Measurements from ENCODE around the gene SHROOM2.
"Not testable (repeated sequence)": the region's sequence is repeated elsewhere in the genome, so short reads cannot be mapped to it uniquely, and the experiment has no call there.

GRCh38 chrX:9858684-9859083, 72.5 kb downstream of the SHROOM2 start:
- not testable (repeated sequence) for TF ChIP-seq ELF4, FOXA1 (IDR thresholded peaks at IDR 0.05)
